Neural cell (in vitro differentiated cells): Measurements from ENCODE around the gene MPEG1. TPM values are rescaled to one million over a fixed set of nuclear protein-coding genes. Genes with fewer than 3 reads are reported as not detected.

Source experiments
- H2AFZ ChIP-seq: fragments of 200-600, 300-800 bp; sonication (generic), shearing (Covaris generic); 2 replicates; pipeline ENCODE4 v1.6.0; 2014; ENCODE audit warnings: low read depth, mild to moderate bottlenecking, antibody characterized with exemption, low read length, moderate library complexity
- H3F3A ChIP-seq: fragments of 200-600 bp; shearing (Covaris generic); 2 replicates; pipeline ENCODE4 v1.6.1; 2016; ENCODE audit warnings: mild to moderate bottlenecking, moderate library complexity, mixed read lengths, antibody characterized with exemption, low read length; ENCODE audit not compliant: insufficient read depth, poor library complexity, severe bottlenecking
- H3K27ac ChIP-seq: fragments of 200-600, 300-800 bp; sonication (generic), shearing (Covaris generic); 2 replicates; pipeline ENCODE4 v1.5.1; 2014; ENCODE audit warnings: mild to moderate bottlenecking, low read length, moderate library complexity
- H3K27me3 ChIP-seq: fragments of 300-800, 200-600 bp; sonication (generic), shearing (Covaris generic); 2 replicates; pipeline ENCODE4 v1.6.0; 2014; ENCODE audit warnings: mild to moderate bottlenecking, low read depth, low read length, moderate library complexity; ENCODE audit not compliant: insufficient read depth
- H3K36me3 ChIP-seq: fragments of 300-800, 200-600 bp; sonication (generic), shearing (Covaris generic); 2 replicates; pipeline ENCODE4 v1.5.1; 2014; ENCODE audit warnings: mild to moderate bottlenecking, antibody characterized with exemption, low read length, moderate library complexity; ENCODE audit not compliant: insufficient read depth
- H3K4me2 ChIP-seq: fragments of 300-800, 200-600 bp; sonication (generic), shearing (Covaris generic); 2 replicates; pipeline ENCODE4 v1.6.0; 2014; ENCODE audit warnings: mild to moderate bottlenecking, low read length
- H3K4me3 ChIP-seq: fragments of 300-800, 200-600 bp; sonication (generic), shearing (Covaris generic); 2 replicates; pipeline ENCODE4 v1.5.1; 2014; ENCODE audit warnings: mild to moderate bottlenecking, low read length, moderate library complexity
- H3K79me2 ChIP-seq: fragments of 200-600 bp; shearing (Covaris generic); replicated peaks from 2 replicates; pipeline ENCODE4 v1.6.0; 2014; ENCODE audit warnings: mild to moderate bottlenecking, low read length, moderate library complexity; ENCODE audit not compliant: insufficient read depth
- H3K9ac ChIP-seq: fragments of 300-800, 200-600 bp; sonication (generic), shearing (Covaris generic); 2 replicates; pipeline ENCODE4 v1.6.1; 2016; ENCODE audit warnings: mild to moderate bottlenecking, low read length, mixed read lengths
- H3K9me2 ChIP-seq: fragments of 200-600 bp; shearing (Covaris generic); 2 replicates; pipeline ENCODE4 v1.6.1; 2016; ENCODE audit warnings: mild to moderate bottlenecking, low read length, mixed read lengths; ENCODE audit not compliant: insufficient read depth
- H3K9me3 ChIP-seq: fragments of 200-600, 300-800 bp; sonication (generic), shearing (Covaris generic); 2 replicates; pipeline ENCODE4 v1.6.1; 2016; ENCODE audit warnings: mild to moderate bottlenecking, mixed run types, low read length, moderate library complexity, mixed read lengths
- H4K20me1 ChIP-seq: fragments of 200-600 bp; shearing (Covaris generic); 2 replicates; pipeline ENCODE4 v1.6.1; 2016; ENCODE audit warnings: mild to moderate bottlenecking, mixed run types; ENCODE audit not compliant: insufficient read depth
- CTCF ChIP-seq: fragments of 450-650 bp; IDR thresholded peaks from 2 replicates; pipeline ENCODE4 v1.5.1; 2014; ENCODE audit warnings: antibody characterized with exemption, mild to moderate bottlenecking, moderate library complexity; ENCODE audit not compliant: poor library complexity, severe bottlenecking
- EP300 ChIP-seq: fragments of 450-650 bp; conservative IDR thresholded peaks from 2 replicates; pipeline ENCODE4 v1.6.1; 2014; ENCODE audit warnings: antibody characterized with exemption, mild to moderate bottlenecking, moderate library complexity; ENCODE audit not compliant: poor library complexity, severe bottlenecking
- EZH2 ChIP-seq: fragments of 200-600, 300-800 bp; shearing (Covaris generic), sonication (generic); IDR thresholded peaks from 2 replicates; pipeline ENCODE4 v1.6.1; 2014; ENCODE audit warnings: antibody characterized with exemption, low read length, borderline replicate concordance, mild to moderate bottlenecking; ENCODE audit not compliant: insufficient read depth, poor library complexity, severe bottlenecking
- MXI1 ChIP-seq: fragments of 450-650 bp; conservative IDR thresholded peaks from 2 replicates; pipeline ENCODE4 v1.6.1; 2014; ENCODE audit warnings: antibody characterized with exemption, mild to moderate bottlenecking; ENCODE audit not compliant: poor library complexity, severe bottlenecking
- POLR2AphosphoS5 ChIP-seq: IDR thresholded peaks from 2 replicates; pipeline ENCODE4 v1.6.1; 2012
- RAD21 ChIP-seq: fragments of 450-650 bp; conservative IDR thresholded peaks from 2 replicates; pipeline ENCODE4 v1.6.1; 2014; ENCODE audit warnings: antibody characterized with exemption, mild to moderate bottlenecking, moderate library complexity
- REST ChIP-seq: IDR thresholded peaks from 2 replicates; pipeline ENCODE4 v1.6.1; 2012; ENCODE audit warnings: borderline replicate concordance
- SMC3 ChIP-seq: fragments of 450-650 bp; conservative IDR thresholded peaks from 2 replicates; pipeline ENCODE4 v1.6.1; 2014; ENCODE audit warnings: antibody characterized with exemption, mild to moderate bottlenecking, moderate library complexity; ENCODE audit not compliant: poor library complexity
- TAF1 ChIP-seq: IDR thresholded peaks from 2 replicates; pipeline ENCODE4 v1.6.1; 2012; ENCODE audit warnings: low read depth
- polyA plus RNA-seq: library from polyadenylated mRNA; depleted of rRNA; stranded (reverse); fragments of >200 nt; gene quantifications from 2 replicates; pipeline ENCODE4 v1.2.3, GENCODE V29; 2014

The MPEG1 gene
- polyA plus RNA-seq, 1 donor from 2014 or later, result 0.21 TPM

- no peak for TF ChIP-seq CTCF
- TF ChIP-seq RAD21, result no peak
- TF ChIP-seq TAF1, result no peak
- TF ChIP-seq MXI1, result no peak
Measured at GRCh38 chr11:59191890-59192289, 20.8 kb downstream of the MPEG1 start (continued).

GRCh38 chr11:59191095-59191494 is 21.6 kb downstream of the MPEG1 start:
- H3K4me3 ChIP-seq, result no peak overlapping the region
- H2AFZ ChIP-seq, result no peak overlapping the region
- no peak overlapping the region for H3K4me2 ChIP-seq
- H3K79me2 ChIP-seq, result peaks cover 21% of the 10 kb centered on the region
- no peak overlapping the region for H3K9ac ChIP-seq
- H3K27ac ChIP-seq, result no peak overlapping the region
- peaks cover under 1% of the 10 kb centered on the region for H3K9me3 ChIP-seq
- TF ChIP-seq EP300 (no peak), TAF1 (no peak), SMC3 (no peak), REST (no peak), CTCF (no peak), MXI1 (no peak), RAD21 (no peak), POLR2AphosphoS5 (no peak), EZH2 (no peak)
- no peaks in the 10 kb centered on the region for H4K20me1 ChIP-seq
- H3F3A ChIP-seq, result no peaks in the 10 kb centered on the region
- peaks cover 34% of the 10 kb centered on the region for H3K36me3 ChIP-seq
- no peaks in the 10 kb centered on the region for H3K27me3 ChIP-seq
- H3K9me2 ChIP-seq, result no peaks in the 10 kb centered on the region

GRCh38 chr11:59189986-59190385 is 22.7 kb downstream of the MPEG1 start:
- Histone ChIP-seq H3K79me2 (peaks cover 23% of the 10 kb centered on the region), H3K4me3 (no peak overlapping the region), H3K9me3 (no peaks in the 10 kb centered on the region), H3K27ac (no peak overlapping the region), H4K20me1 (no peaks in the 10 kb centered on the region), H2AFZ (no peak overlapping the region), H3K4me2 (no peak overlapping the region), H3K9me2 (no peaks in the 10 kb centered on the region), H3F3A (no peaks in the 10 kb centered on the region), H3K9ac (no peak overlapping the region), H3K27me3 (no peaks in the 10 kb centered on the region), H3K36me3 (peaks cover 23% of the 10 kb centered on the region)
- TF ChIP-seq MXI1 (no peak), SMC3 (no peak), REST (no peak), CTCF (no peak), RAD21 (no peak), EZH2 (no peak), POLR2AphosphoS5 (no peak), EP300 (no peak), TAF1 (no peak)
